ENCODE measurements around the gene TMED10.

DNA sequence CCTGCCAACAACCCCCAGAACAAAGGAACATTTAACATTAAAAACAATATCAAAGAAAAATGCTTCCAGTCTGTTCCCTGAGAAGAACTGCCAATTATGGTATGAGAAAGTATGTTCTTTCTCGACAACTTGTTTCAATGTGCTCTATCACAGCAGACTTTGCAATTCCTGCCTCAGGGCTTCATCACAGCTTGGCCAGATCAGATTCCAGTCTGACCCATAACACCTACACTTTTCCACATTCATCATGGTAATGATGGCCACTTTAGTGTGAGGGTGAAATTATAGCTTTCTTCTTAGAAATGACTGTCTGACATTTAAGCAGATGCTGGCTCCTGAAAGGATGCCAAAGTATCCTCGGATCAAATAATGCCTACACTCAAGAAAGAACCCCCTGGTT lies 66.5 kb downstream of the TMED10 start:
- TF ChIP-seq, protein P1, sequence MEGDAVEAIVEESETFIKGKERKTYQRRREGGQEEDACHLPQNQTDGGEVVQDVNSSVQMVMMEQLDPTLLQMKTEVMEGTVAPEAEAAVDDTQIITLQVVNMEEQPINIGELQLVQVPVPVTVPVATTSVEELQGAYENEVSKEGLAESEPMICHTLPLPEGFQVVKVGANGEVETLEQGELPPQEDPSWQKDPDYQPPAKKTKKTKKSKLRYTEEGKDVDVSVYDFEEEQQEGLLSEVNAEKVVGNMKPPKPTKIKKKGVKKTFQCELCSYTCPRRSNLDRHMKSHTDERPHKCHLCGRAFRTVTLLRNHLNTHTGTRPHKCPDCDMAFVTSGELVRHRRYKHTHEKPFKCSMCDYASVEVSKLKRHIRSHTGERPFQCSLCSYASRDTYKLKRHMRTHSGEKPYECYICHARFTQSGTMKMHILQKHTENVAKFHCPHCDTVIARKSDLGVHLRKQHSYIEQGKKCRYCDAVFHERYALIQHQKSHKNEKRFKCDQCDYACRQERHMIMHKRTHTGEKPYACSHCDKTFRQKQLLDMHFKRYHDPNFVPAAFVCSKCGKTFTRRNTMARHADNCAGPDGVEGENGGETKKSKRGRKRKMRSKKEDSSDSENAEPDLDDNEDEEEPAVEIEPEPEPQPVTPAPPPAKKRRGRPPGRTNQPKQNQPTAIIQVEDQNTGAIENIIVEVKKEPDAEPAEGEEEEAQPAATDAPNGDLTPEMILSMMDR (IDR thresholded peaks at IDR 0.05) = no peak
- no peak for TF ChIP-seq EP300 (IDR thresholded peaks at IDR 0.05)
